K562 (cell line): ENCODE results near the gene HSPA1L. TPM values are rescaled to one million over a fixed set of nuclear protein-coding genes. Genes with fewer than 3 reads are reported as not detected.

Source experiments
- ATF1 ChIP-seq, 2 experiments: fragments of 450-650 bp in 1 of 2; IDR thresholded peaks; 2 replicates each; pipeline ENCODE4 v1.6.1; 2016; ENCODE audit warnings: missing compliant biosample characterization in 1 of 2, missing genetic modification characterization in 1 of 2
- ATF7 ChIP-seq: fragments of 450-650 bp; IDR thresholded peaks from 2 replicates; pipeline ENCODE4 v1.7.1; 2014; ENCODE audit warnings: mild to moderate bottlenecking, moderate library complexity
- COPS2 ChIP-seq: fragments of 450-650 bp; conservative IDR thresholded peaks from 2 replicates; pipeline ENCODE4 v1.6.1; 2016; ENCODE audit warnings: mild to moderate bottlenecking, moderate library complexity
- CTCFL ChIP-seq: IDR thresholded peaks from 2 replicates; pipeline ENCODE4 v1.6.1; 2011; ENCODE audit warnings: borderline replicate concordance, low read depth, mild to moderate bottlenecking, moderate library complexity, low read length; ENCODE audit not compliant: insufficient read depth, poor library complexity, severe bottlenecking
- EHMT2 ChIP-seq: fragments of 450-650 bp; IDR thresholded peaks from 2 replicates; pipeline ENCODE4 v1.6.1; 2018; ENCODE audit warnings: antibody characterized with exemption
- FOXK1 ChIP-seq: sonication (generic); formaldehyde crosslinking; IDR thresholded peaks from 2 replicates; pipeline ENCODE4 v1.8.0; 2022; ENCODE audit warnings: missing genetic modification reagents, mild to moderate bottlenecking, borderline replicate concordance
- HSF4 ChIP-seq: fragments of 250-450 bp; sonication (Bioruptor Pico); IDR thresholded peaks from 2 replicates; pipeline ENCODE4 v2.1.2; 2022; ENCODE audit warnings: mild to moderate bottlenecking, moderate library complexity, borderline replicate concordance
- KLF6 ChIP-seq: fragments of 250-450 bp; sonication (Bioruptor Pico); IDR thresholded peaks from 2 replicates; pipeline ENCODE4 v1.4.0; 2020; ENCODE audit warnings: mild to moderate bottlenecking, moderate library complexity, borderline replicate concordance
- MAFK ChIP-seq: IDR thresholded peaks from 2 replicates; pipeline ENCODE4 v1.6.1; 2011; ENCODE audit warnings: low read length, improper control_type of control experiment
- NCOA4 ChIP-seq: fragments of 450-650 bp; IDR thresholded peaks from 2 replicates; pipeline ENCODE4 v1.6.1; 2018; ENCODE audit warnings: mild to moderate bottlenecking; ENCODE audit not compliant: partially characterized antibody
- PHB2 ChIP-seq: fragments of 450-650 bp; IDR thresholded peaks from 2 replicates; pipeline ENCODE4 v1.6.1; 2017; ENCODE audit warnings: low read depth
- RAD21 ChIP-seq, 2 experiments: fragments of 250-450 bp in 1 of 2; fragments of 450-650 bp in 1 of 2; sonication (Bioruptor Pico) in 1 of 2; formaldehyde crosslinking in 1 of 2; IDR thresholded peaks in 1 of 2; conservative IDR thresholded peaks in 1 of 2; 2 replicates each; pipeline versions ENCODE4 v1.4.0 to v1.8.0; 2020 to 2022; ENCODE audit warnings: mild to moderate bottlenecking in 2 of 2, moderate library complexity in 1 of 2
- SP1 ChIP-seq: sonication (generic); formaldehyde crosslinking; IDR thresholded peaks from 2 replicates; pipeline ENCODE4 v1.8.1; 2022; ENCODE audit warnings: mild to moderate bottlenecking, missing genetic modification reagents
- SREBF1 ChIP-seq: fragments of 150-350 bp; IDR thresholded peaks from 2 replicates; pipeline ENCODE4 v1.6.1; 2014; ENCODE audit warnings: antibody characterized with exemption, low read depth, low read length, borderline replicate concordance
- XRCC4 ChIP-seq: IDR thresholded peaks from one replicate; pipeline ENCODE4 v1.6.1; 2011; ENCODE audit not compliant: insufficient read depth, insufficient read length; ENCODE audit errors: extremely low read depth
- ZNF146 ChIP-seq: IDR thresholded peaks from one replicate; pipeline ENCODE4 v1.6.1; 2018; ENCODE audit warnings: missing compliant biosample characterization; ENCODE audit not compliant: unreplicated experiment
- ZNF3 ChIP-seq: fragments of 250-450 bp; sonication (Bioruptor Pico); IDR thresholded peaks from 2 replicates; pipeline ENCODE4 v1.5.0; 2021; ENCODE audit warnings: mild to moderate bottlenecking, moderate library complexity
- ZNF507 ChIP-seq: conservative IDR thresholded peaks from 2 replicates; pipeline ENCODE4 v1.6.1; 2017; ENCODE audit warnings: missing genetic modification characterization, missing compliant biosample characterization
- ZNF830 ChIP-seq: fragments of 250-450 bp; sonication (Bioruptor Pico); IDR thresholded peaks from 2 replicates; pipeline ENCODE4 v1.5.0; 2021; ENCODE audit warnings: mild to moderate bottlenecking
- polyA plus RNA-seq, 8 experiments: library from polyadenylated mRNA; depleted of rRNA in 4 of 8; stranded (reverse) in 5 of 8; unstranded in 3 of 8; fragments of >200 nt; fragmentation: Nextera tagmentation in 2 of 8; fragmentation: Illumina TruSeq in 1 of 8; extraction: Ambion mirVana in 2 of 8; extraction: Trizol in 1 of 8; gene quantifications; 2 replicates each; pipeline versions ENCODE4 v1.2.1 to v1.2.3, GENCODE V29; 2011 to 2014; ENCODE audit warnings: inconsistent platforms in 1 of 8, missing spikeins in 1 of 8
- total RNA-seq, 7 experiments: library from RNA; depleted of rRNA in 6 of 7; stranded (reverse); fragments of >200 nt in 6 of 7; fragmentation: Illumina TruSeq in 2 of 7; extraction: Trizol in 2 of 7; gene quantifications; 2 replicates each; pipeline versions ENCODE4 v1.2.1 to v1.2.3, GENCODE V29; 2011 to 2021; ENCODE audit warnings: low replicate concordance in 1 of 7
- TF ChIP-seq, protein P1 (sequence below): sonication (generic); formaldehyde crosslinking; IDR thresholded peaks from 2 replicates; pipeline ENCODE4 v1.9.0; 2022; ENCODE audit warnings: mild to moderate bottlenecking, missing genetic modification reagents
- TF ChIP-seq, protein P2 (sequence below): fragments of 450-650 bp; formaldehyde crosslinking; IDR thresholded peaks from 2 replicates; pipeline ENCODE4 v1.4.0; 2020; ENCODE audit warnings: mild to moderate bottlenecking, mixed read lengths

HSPA1L gene
- total and polyA plus RNA-seq, 9 of the 15 experiments (the other 6 are each of a cell fraction or from before 2014, with no cell fraction given), result 0.14 to 2.1 (median 1.3) TPM

GRCh38 chr6:31834367-31835250, 19.5 kb upstream of the HSPA1L start (continued):
- TF ChIP-seq, protein P1, sequence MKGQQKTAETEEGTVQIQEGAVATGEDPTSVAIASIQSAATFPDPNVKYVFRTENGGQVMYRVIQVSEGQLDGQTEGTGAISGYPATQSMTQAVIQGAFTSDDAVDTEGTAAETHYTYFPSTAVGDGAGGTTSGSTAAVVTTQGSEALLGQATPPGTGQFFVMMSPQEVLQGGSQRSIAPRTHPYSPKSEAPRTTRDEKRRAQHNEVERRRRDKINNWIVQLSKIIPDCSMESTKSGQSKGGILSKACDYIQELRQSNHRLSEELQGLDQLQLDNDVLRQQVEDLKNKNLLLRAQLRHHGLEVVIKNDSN (CRISPR knock-in tag), result 0 out of 2 replicates have a peak, but pooled peaks have one; percentile 15
- TF ChIP-seq KLF6 (CRISPR knock-in tag), result no peak; the same call in 1 of the 2 replicates
- TF ChIP-seq ZNF830, result peak; percentile 96
- no peak for TF ChIP-seq ZNF146 (CRISPR knock-in tag)
- no peak for TF ChIP-seq ZNF507 (tag)
- no peak for TF ChIP-seq ZNF3
- peak; percentile 81 for TF ChIP-seq PHB2
- no peak; the same call in 1 of the 2 replicates for TF ChIP-seq HSF4 (CRISPR knock-in tag)
- TF ChIP-seq COPS2, result no peak
- no peak for TF ChIP-seq XRCC4
- TF ChIP-seq MAFK, result no peak
- peak; percentile 61 for TF ChIP-seq EHMT2
- TF ChIP-seq SREBF1, result no peak
- TF ChIP-seq, protein P2, sequence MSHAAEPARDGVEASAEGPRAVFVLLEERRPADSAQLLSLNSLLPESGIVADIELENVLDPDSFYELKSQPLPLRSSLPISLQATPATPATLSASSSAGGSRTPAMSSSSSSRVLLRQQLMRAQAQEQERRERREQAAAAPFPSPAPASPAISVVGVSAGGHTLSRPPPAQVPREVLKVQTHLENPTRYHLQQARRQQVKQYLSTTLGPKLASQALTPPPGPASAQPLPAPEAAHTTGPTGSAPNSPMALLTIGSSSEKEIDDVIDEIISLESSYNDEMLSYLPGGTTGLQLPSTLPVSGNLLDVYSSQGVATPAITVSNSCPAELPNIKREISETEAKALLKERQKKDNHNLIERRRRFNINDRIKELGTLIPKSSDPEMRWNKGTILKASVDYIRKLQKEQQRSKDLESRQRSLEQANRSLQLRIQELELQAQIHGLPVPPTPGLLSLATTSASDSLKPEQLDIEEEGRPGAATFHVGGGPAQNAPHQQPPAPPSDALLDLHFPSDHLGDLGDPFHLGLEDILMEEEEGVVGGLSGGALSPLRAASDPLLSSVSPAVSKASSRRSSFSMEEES (CRISPR knock-in tag), result no peak
- TF ChIP-seq ATF7, result peak; percentile 87
- TF ChIP-seq NCOA4, result no peak
- TF ChIP-seq ATF1 (CRISPR knock-in tag; IDR thresholded peaks at IDR 0.05), result no peak; the same call in 1 of the 2 replicates
- peak; percentile 81 for TF ChIP-seq ATF1 (tag; IDR thresholded peaks at IDR 0.05)
- peak; percentile 1 to 33; a peak in 2 of 4 replicates for TF ChIP-seq RAD21 (CRISPR knock-in tag; conservative IDR thresholded peaks at IDR 0.05 in 1 of 2, IDR thresholded peaks at IDR 0.05 in 1 of 2)
- peak; percentile 95 for TF ChIP-seq SP1 (CRISPR knock-in tag)
- TF ChIP-seq CTCFL, result no peak
- peak; percentile 98 for TF ChIP-seq FOXK1 (CRISPR knock-in tag)
